ENCODE measurements around the gene PRXL2B.

- no peak for TF ChIP-seq CTCF (IDR thresholded peaks at IDR 0.05)
- TF ChIP-seq POLR2A (IDR thresholded peaks at IDR 0.05), result no peak
Observed at GRCh38 chr1:2544875-2545640, 41.5 kb upstream of the PRXL2B start.

All from transverse colon (tissue), 3 donors.